ENCODE data around the gene APOB. TPM values are rescaled to one million over a fixed set of nuclear protein-coding genes. Genes with fewer than 3 reads are reported as not detected.

APOB gene
- total and polyA plus RNA-seq, 2 of the 13 experiments (the other 11 are each of a cell fraction or from before 2014, with no cell fraction given): 1,569 to 2,515 TPM

- TF ChIP-seq ZFP91 (CRISPR knock-in tag; IDR thresholded peaks at IDR 0.05; ENCODE audit: borderline replicate concordance): peak; percentile 36; the same call in 1 of the 2 replicates
- TF ChIP-seq ZUFSP (CRISPR knock-in tag; IDR thresholded peaks at IDR 0.05; ENCODE audit: borderline replicate concordance): no peak
- TF ChIP-seq ZBTB26 (CRISPR knock-in tag; IDR thresholded peaks at IDR 0.05; ENCODE audit: borderline replicate concordance): peak; percentile 82; the same call in 1 of the 2 replicates
- TF ChIP-seq NAIF1 (CRISPR knock-in tag; IDR thresholded peaks at IDR 0.05; ENCODE audit: borderline replicate concordance): peak; percentile 83
- TF ChIP-seq MAFK (conservative IDR thresholded peaks at IDR 0.05 in 1 of 2, IDR thresholded peaks at IDR 0.05 in 1 of 2; ENCODE audit: low read length in 2 of 2): no peak
- peak; percentile 74; the same call in 1 of the 2 replicates for TF ChIP-seq ZNF12 (CRISPR knock-in tag; IDR thresholded peaks at IDR 0.05)
- TF ChIP-seq PHF20 (CRISPR knock-in tag; IDR thresholded peaks at IDR 0.05): no peak
- TF ChIP-seq ZNF280B (CRISPR knock-in tag; IDR thresholded peaks at IDR 0.05; ENCODE audit: borderline replicate concordance): peak; percentile 71; the same call in 1 of the 2 replicates
- TF ChIP-seq ZNF20 (CRISPR knock-in tag; IDR thresholded peaks at IDR 0.05): peak; percentile 73; the same call in 1 of the 2 replicates
- peak; percentile 86 for TF ChIP-seq ZNF781 (CRISPR knock-in tag; IDR thresholded peaks at IDR 0.05; ENCODE audit: borderline replicate concordance, not compliant biosample characterization)
- TF ChIP-seq THYN1 (CRISPR knock-in tag; IDR thresholded peaks at IDR 0.05; ENCODE audit: borderline replicate concordance, low read depth): no peak
- peak; percentile 89 for TF ChIP-seq ZEB1 (IDR thresholded peaks at IDR 0.05; ENCODE audit: insufficient replicate concordance, low read depth)
- peak; percentile 99 for TF ChIP-seq DRAP1 (CRISPR knock-in tag; IDR thresholded peaks at IDR 0.05)
- peak; percentile 77; the same call in 1 of the 2 replicates for TF ChIP-seq ATF6 (CRISPR knock-in tag; conservative IDR thresholded peaks at IDR 0.05)
- TF ChIP-seq HMGA1 (CRISPR knock-in tag; conservative IDR thresholded peaks at IDR 0.05): no peak
- no peak for TF ChIP-seq ZNF660 (CRISPR knock-in tag; IDR thresholded peaks at IDR 0.05; ENCODE audit: borderline replicate concordance, low read depth)
- peak; percentile 91; the same call in 1 of the 2 replicates for TF ChIP-seq NFKB2 (CRISPR knock-in tag; IDR thresholded peaks at IDR 0.05; ENCODE audit: borderline replicate concordance)
- TF ChIP-seq ZFP62 (CRISPR knock-in tag; IDR thresholded peaks at IDR 0.05): peak; percentile 88; the same call in 1 of the 2 replicates
Observed at GRCh38 chr2:21043744-21044532, at the start of gene APOB (continued).

Data from HepG2 (cell line).